GM12878 (cell line): ENCODE measurements around the gene LILRB3. TPM values are rescaled to one million over a fixed set of nuclear protein-coding genes. Genes with fewer than 3 reads are reported as not detected.

Experiments used
- ATAC-seq: fragments of 200-7000 bp; cut with Tn5 transposase; 3 replicates; pipeline ENCODE4 v1.9.1; 2020; ENCODE audit warnings: mild to moderate bottlenecking, moderate library complexity
- BruUV-seq: library from RNA; stranded (reverse); fragments of 400-500 nt; replicated peaks from 2 replicates; lab custom pipeline; 2021; lab: Mats Ljungman, UMichigan
- CTCF ChIA-PET: fragments of 300-600 bp; sonication (Branson Sonifier 250); formaldehyde crosslinking; extraction: SDS; loops from one replicate; lab custom pipeline; 2021; ENCODE audit warnings: inconsistent platforms; lab: Yijun Ruan, JAX
- POLR2A ChIA-PET: fragments of 350-600 bp; formaldehyde crosslinking; extraction: SDS; loops from one replicate; lab custom pipeline; 2021; ENCODE audit warnings: inconsistent platforms; lab: Charles Lee
- RAD21 ChIA-PET: fragments of 300-600 bp; sonication (Branson Sonifier 250); formaldehyde crosslinking; loops from one replicate; lab custom pipeline; 2023; ENCODE audit warnings: antibody characterized with exemption; ENCODE audit not compliant: unreplicated experiment; lab: Charles Lee
- SMC1A ChIA-PET: fragments of 300-600 bp; sonication (Branson Sonifier 250); formaldehyde crosslinking; loops from one replicate; lab custom pipeline; 2023; ENCODE audit not compliant: unreplicated experiment, uncharacterized antibody; lab: Charles Lee
- DNase-seq: peaks from one replicate; pipeline ENCODE4 v3.0.0-alpha.2; 2011; ENCODE audit warnings: low read depth, low spot score
- FAIRE-seq: peaks from 3 replicates; lab custom pipeline; 2011; peaks lifted over from hg19 to GRCh38; lab: Jason Lieb, UNC
- H2AFZ ChIP-seq: 2 replicates; pipeline ENCODE4 v1.6.0; 2011; ENCODE audit warnings: low read depth, low read length, control low read depth; ENCODE audit not compliant: control insufficient read depth
- H3K27ac ChIP-seq: 2 replicates; pipeline ENCODE4 v1.5.1; 2011; ENCODE audit warnings: control low read depth; ENCODE audit not compliant: control insufficient read depth, insufficient read depth
- H3K27me3 ChIP-seq, 2 experiments: replicated peaks in 1 of 2; 2 replicates each; pipeline versions ENCODE4 v1.6.0 to v1.6.1; 2011; ENCODE audit warnings: low read length in 1 of 2; ENCODE audit not compliant: control insufficient read depth in 2 of 2, insufficient read depth in 2 of 2
- H3K36me3 ChIP-seq, 2 experiments: 2 replicates each; pipeline ENCODE4 v1.5.1; 2011; ENCODE audit warnings: low read length in 1 of 2; ENCODE audit not compliant: control insufficient read depth in 2 of 2, insufficient read depth in 2 of 2
- H3K4me1 ChIP-seq: 2 replicates; pipeline ENCODE4 v1.6.1; 2011; ENCODE audit warnings: mild to moderate bottlenecking, low read length, moderate library complexity, mixed read lengths; ENCODE audit not compliant: control insufficient read depth, insufficient read depth
- H3K4me2 ChIP-seq: 2 replicates; pipeline ENCODE4 v1.6.0; 2011; ENCODE audit warnings: control low read depth; ENCODE audit not compliant: control insufficient read depth, insufficient read depth
- H3K4me3 ChIP-seq: fragments of 200-600 bp; sonication (generic); 2 replicates; pipeline ENCODE4 v1.5.1; 2016
- H3K79me2 ChIP-seq: 2 replicates; pipeline ENCODE4 v1.6.0; 2011; ENCODE audit warnings: low read length; ENCODE audit not compliant: control insufficient read depth, insufficient read depth
- H3K9ac ChIP-seq: 2 replicates; pipeline ENCODE4 v1.8.0; 2011; ENCODE audit warnings: low read length, control low read depth, mixed read lengths; ENCODE audit not compliant: control insufficient read depth, insufficient read depth
- H3K9me3 ChIP-seq: replicated peaks from 3 replicates; pipeline ENCODE4 v1.5.1; 2011; ENCODE audit warnings: mild to moderate bottlenecking, low read length; ENCODE audit not compliant: control insufficient read depth, insufficient read depth
- H4K20me1 ChIP-seq: 2 replicates; pipeline ENCODE4 v1.6.0; 2011; ENCODE audit not compliant: control insufficient read depth, insufficient read depth
- ATF7 ChIP-seq: fragments of 450-650 bp; IDR thresholded peaks from 2 replicates; pipeline ENCODE4 v1.6.1; 2016; ENCODE audit warnings: low read depth, mild to moderate bottlenecking
- BHLHE40 ChIP-seq, 2 experiments: fragments of 450-650 bp in 1 of 2; IDR thresholded peaks; 2 replicates each; pipeline ENCODE4 v1.6.1; 2011 to 2017; ENCODE audit warnings: low read depth in 2 of 2, borderline replicate concordance in 1 of 2, improper control_type of control experiment in 1 of 2, low read length in 1 of 2, mild to moderate bottlenecking in 1 of 2
- CBFB ChIP-seq: IDR thresholded peaks from 2 replicates; pipeline ENCODE4 v1.6.1; 2016; ENCODE audit warnings: antibody characterized with exemption, low read depth
- CBX5 ChIP-seq: sonication (generic); IDR thresholded peaks from 2 replicates; pipeline ENCODE4 v1.6.1; 2016; ENCODE audit warnings: low read depth, moderate library complexity, mild to moderate bottlenecking, inconsistent platforms
- EZH2 ChIP-seq: IDR thresholded peaks from 2 replicates; pipeline ENCODE4 v1.6.1; 2012; ENCODE audit warnings: low read depth, mild to moderate bottlenecking, control low read depth, inconsistent platforms, low read length, borderline replicate concordance; ENCODE audit not compliant: control insufficient read depth
- HDAC6 ChIP-seq: fragments of 200-600 bp; sonication (generic); IDR thresholded peaks from one replicate; pipeline ENCODE4 v1.8.0; 2017; ENCODE audit warnings: antibody characterized with exemption; ENCODE audit not compliant: unreplicated experiment
- IRF4 ChIP-seq: IDR thresholded peaks from 2 replicates; pipeline ENCODE4 v1.6.1; 2011; ENCODE audit warnings: low read depth, low read length
- LARP7 ChIP-seq: fragments of 450-650 bp; IDR thresholded peaks from 2 replicates; pipeline ENCODE4 v1.6.1; 2017; ENCODE audit warnings: mild to moderate bottlenecking
- MYB ChIP-seq: fragments of 150-350 bp; IDR thresholded peaks from 2 replicates; pipeline ENCODE4 v1.6.1; 2014; ENCODE audit warnings: mild to moderate bottlenecking, low read depth, low read length, borderline replicate concordance
- NBN ChIP-seq: fragments of 450-650 bp; IDR thresholded peaks from 2 replicates; pipeline ENCODE4 v1.6.1; 2016
- NFIC ChIP-seq: IDR thresholded peaks from 2 replicates; pipeline ENCODE4 v1.6.1; 2012; ENCODE audit warnings: low read depth, mild to moderate bottlenecking, inconsistent platforms, low read length, moderate library complexity
- NR2C2 ChIP-seq: IDR thresholded peaks from 2 replicates; pipeline ENCODE4 v1.6.1; 2011; ENCODE audit warnings: borderline replicate concordance, low read depth; ENCODE audit not compliant: control insufficient read depth, insufficient read length
- SMAD1 ChIP-seq: fragments of 450-650 bp; IDR thresholded peaks from 2 replicates; pipeline ENCODE4 v1.6.1; 2018; ENCODE audit warnings: mild to moderate bottlenecking, low read depth; ENCODE audit not compliant: partially characterized antibody
- SMARCA5 ChIP-seq: fragments of 450-650 bp; IDR thresholded peaks from 2 replicates; pipeline ENCODE4 v1.6.1; 2017; ENCODE audit warnings: mild to moderate bottlenecking
- TCF3 ChIP-seq: IDR thresholded peaks from 2 replicates; pipeline ENCODE4 v1.6.1; 2012; ENCODE audit warnings: low read depth, mild to moderate bottlenecking, low read length, borderline replicate concordance; ENCODE audit not compliant: insufficient read depth
- ZNF24 ChIP-seq: fragments of 450-650 bp; IDR thresholded peaks from 2 replicates; pipeline ENCODE4 v1.6.1; 2017; ENCODE audit warnings: antibody characterized with exemption, mild to moderate bottlenecking
- ZNF384 ChIP-seq: IDR thresholded peaks from 2 replicates; pipeline ENCODE4 v1.6.1; 2012; ENCODE audit warnings: low read depth, mild to moderate bottlenecking, low read length, improper control_type of control experiment, borderline replicate concordance
- ZSCAN29 ChIP-seq: fragments of 450-650 bp; IDR thresholded peaks from 2 replicates; pipeline ENCODE4 v1.6.1; 2017; ENCODE audit warnings: mild to moderate bottlenecking, moderate library complexity
- WGBS: methylation state at CpG from one replicate; pipeline ENCODE4 v1.1.6; 2016; ENCODE audit warnings: low lambda C conversion rate; ENCODE audit not compliant: insufficient replicate concordance, insufficient coverage; ENCODE audit errors: missing lambda C conversion rate; 5-methylcytosine and 5-hydroxymethylcytosine counted together
- in situ Hi-C: fragments of 300-500 bp; cut with MboI; formaldehyde crosslinking; loops from 9 replicates; pipeline ENCODE4 v1.14.3; 2018; ENCODE audit warnings: mixed read lengths
- intact Hi-C: fragments of 100-400 bp; cut with micrococcal nuclease; formaldehyde crosslinking; loops from one replicate; pipeline ENCODE4 v1.14.2; 2022; ENCODE audit not compliant: unreplicated experiment
- polyA plus RNA-seq, 11 experiments: library from polyadenylated mRNA; depleted of rRNA in 4 of 11; unstranded in 6 of 11; stranded (reverse) in 5 of 11; fragments of >200 nt; fragmentation: Nextera tagmentation in 4 of 11; fragmentation: Illumina TruSeq in 1 of 11; extraction: Ambion mirVana in 4 of 11; extraction: Trizol in 1 of 11; gene quantifications; 1 replicate in 1 of 11; 2 replicates in 10 of 11; pipeline versions ENCODE4 v1.2.1 to v1.2.3, GENCODE V29; 2011 to 2016; ENCODE audit warnings: inconsistent platforms in 2 of 11, missing spikeins in 2 of 11, low read depth in 1 of 11
- total RNA-seq, 4 experiments: library from RNA; depleted of rRNA in 3 of 4; stranded (reverse); fragments of >200 nt in 3 of 4; fragmentation: Illumina TruSeq in 1 of 4; extraction: Trizol in 1 of 4; gene quantifications; 2 replicates each; pipeline versions ENCODE4 v1.2.1 to v1.2.3, GENCODE V29; 2013 to 2021

Gene LILRB3
- total and polyA plus RNA-seq, 10 of the 15 experiments (the other 5 are each of a cell fraction or from before 2014, with no cell fraction given) = 0.04 to 1.1 (median 0.18) TPM; not detected in 1

DNA sequence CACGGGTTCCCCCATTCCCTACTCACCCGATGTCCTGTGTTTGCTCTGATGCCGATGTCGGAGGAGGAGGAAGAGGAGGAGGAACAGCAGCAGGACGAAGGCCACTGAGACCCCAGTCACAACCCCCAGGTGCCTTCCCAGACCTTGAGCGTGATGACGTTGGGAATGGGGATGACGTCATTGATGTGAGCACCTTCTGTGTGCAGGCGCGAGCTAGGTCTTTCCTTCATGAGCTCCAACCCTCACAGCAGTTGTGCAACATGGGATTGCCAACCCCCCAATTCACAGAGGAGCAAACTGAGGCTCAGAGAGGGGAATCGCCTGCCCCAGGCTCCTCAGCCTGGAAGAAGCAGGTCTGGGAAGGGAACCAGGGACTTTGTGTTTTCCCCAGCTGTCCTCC is 30.0 kb upstream of the LILRB3 start:
- no peak for FAIRE-seq

DNA sequence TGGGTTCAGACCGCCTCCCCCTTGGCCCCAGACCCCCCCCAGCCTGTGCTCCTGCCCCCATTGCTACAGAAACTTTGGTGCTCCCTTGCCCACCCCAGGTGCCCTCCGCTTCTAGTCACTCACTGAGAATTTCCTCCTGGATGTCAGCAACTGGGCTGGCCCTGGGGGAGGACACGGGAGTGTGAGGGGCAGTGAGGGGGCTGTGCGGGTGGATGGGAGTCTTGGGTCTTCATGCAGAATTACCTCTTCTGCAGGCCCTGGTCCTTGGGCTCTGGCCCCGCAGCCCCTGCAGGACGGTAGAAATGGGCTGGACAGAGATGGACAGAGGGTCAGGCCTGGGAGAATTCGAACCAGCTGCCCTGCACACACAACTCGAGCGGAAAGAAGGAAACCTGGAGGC is 29.4 kb upstream of the LILRB3 start:
- H3K79me2 ChIP-seq = no peaks in the 10 kb centered on the region
- ATAC-seq = no peak
- H4K20me1 ChIP-seq = no peaks in the 10 kb centered on the region
- in situ Hi-C loops (no loop called here), intact Hi-C loops (no loop called here)
- POLR2A ChIA-PET = interaction anchor here (0.6 kb wide), 1 partner anchor 272 kb away, joined by 4 read pairs; no protein-coding TSS in a partner anchor
- no peaks in the 10 kb centered on the region for H3K36me3 ChIP-seq
- BruUV-seq = no TSS peak
- SMC1A ChIA-PET = no interaction called here
- H3K9me3 ChIP-seq = no peaks in the 10 kb centered on the region
- no peaks in the 10 kb centered on the region; the same call in 1 of the 2 replicates for H3K4me1 ChIP-seq
- CTCF ChIA-PET = no interaction called here
- no peak overlapping the region for H3K4me3 ChIP-seq
- RAD21 ChIA-PET = no interaction called here
- H3K4me2 ChIP-seq = no peak overlapping the region
- FAIRE-seq = no peak
- H3K9ac ChIP-seq = no peak overlapping the region
- no peak overlapping the region for H3K27ac ChIP-seq
- DNase-seq = no peak
- H3K27me3 ChIP-seq = peaks cover 0 to 4% of the 10 kb centered on the region in 2 experiments; a peak in 1 of 4 replicates
- H2AFZ ChIP-seq = no peak overlapping the region
- WGBS = 7% methylated on average over 8 of the region's 9 CpGs
- no peak for TF ChIP-seq NR2C2
- no peak for TF ChIP-seq BHLHE40 (IDR thresholded peaks at IDR 0.05; ENCODE audit: borderline replicate concordance in 1 of 2, low read depth in 2 of 2, low read length in 1 of 2)
- TF ChIP-seq LARP7 = no peak
- no peak for TF ChIP-seq NBN
- no peak for TF ChIP-seq TCF3
- no peak for TF ChIP-seq MYB
- no peak for TF ChIP-seq SMARCA5
- TF ChIP-seq ZSCAN29 = no peak
- TF ChIP-seq CBFB = no peak
- TF ChIP-seq SMAD1 = no peak
- no peak for TF ChIP-seq HDAC6
- no peak for TF ChIP-seq ZNF384
- TF ChIP-seq IRF4 = no peak
- TF ChIP-seq NFIC = no peak
- TF ChIP-seq EZH2 = no peak
- TF ChIP-seq CBX5 = no peak

More for the DNA sequence above, 30.0 kb upstream of the LILRB3 start:
- 32% methylated on average over 11 of the region's 11 CpGs for WGBS
- ChIA-PET POLR2A (interaction anchor here (0.6 kb wide), 1 partner anchor 271 kb away, joined by 4 read pairs; no protein-coding TSS in a partner anchor), SMC1A (no interaction called here), CTCF (interaction anchor here (0.7 kb wide), 1 partner anchor 138 kb away, joined by 3 read pairs; no protein-coding TSS in a partner anchor), RAD21 (no interaction called here)
- Histone ChIP-seq H3K27ac (no peak overlapping the region), H3K4me1 (no peaks in the 10 kb centered on the region; the same call in 1 of the 2 replicates), H2AFZ (no peak overlapping the region), H3K9me3 (no peaks in the 10 kb centered on the region), H3K4me2 (no peak overlapping the region), H3K27me3 (peaks cover 0 to 4% of the 10 kb centered on the region in 2 experiments; a peak in 1 of 4 replicates), H3K79me2 (no peaks in the 10 kb centered on the region), H4K20me1 (no peaks in the 10 kb centered on the region), H3K9ac (no peak overlapping the region), H3K4me3 (no peak overlapping the region), H3K36me3 (no peaks in the 10 kb centered on the region)
- TF ChIP-seq ZNF24 (no peak), ATF7 (peak; percentile 47)
- DNase-seq (no peak), ATAC-seq (no peak)
- no TSS peak for BruUV-seq
- in situ Hi-C loops = no loop called here
- intact Hi-C loops = no loop called here
